Measurements from ENCODE around the gene AGAP3. TPM values are rescaled to one million over a fixed set of nuclear protein-coding genes. Genes with fewer than 3 reads are reported as not detected.
A peak's percentile ranks its signal among the peaks of the same experiment; 100 is the strongest.

The AGAP3 gene
- total RNA-seq, 1 donor from 2014 or later: 110 TPM

- peak; percentile 100 for DNase-seq (ENCODE audit: low read depth)
Measured at GRCh38 chr7:151057989-151058780, 28.1 kb upstream of the AGAP3 start.

GRCh38 chr7:151058781-151059366, 27.4 kb upstream of the AGAP3 start:
- DNase-seq (ENCODE audit: low read depth): peak; percentile 97

- peak; percentile 92 for DNase-seq (ENCODE audit: low read depth)
Measured at GRCh38 chr7:151059367-151060112, 26.7 kb upstream of the AGAP3 start, which contains the start of gene SLC4A2. Gene SLC4A2, plus strand, starts transcription at chr7:151059589. Its CDS starts 2,399 bp downstream, at chr7:151061988.

GRCh38 chr7:151060113-151060415, 26.2 kb upstream of the AGAP3 start:
- DNase-seq (ENCODE audit: low read depth): no peak

- DNase-seq (ENCODE audit: low read depth): peak; percentile 95
Measured at GRCh38 chr7:151060416-151061212, 25.7 kb upstream of the AGAP3 start.

- no peak for DNase-seq (ENCODE audit: low read depth)
Measured at GRCh38 chr7:151061213-151062110, 24.8 kb upstream of the AGAP3 start.

GRCh38 chr7:151062111-151062398, 24.2 kb upstream of the AGAP3 start:
- DNase-seq (ENCODE audit: low read depth): no peak

GRCh38 chr7:151062399-151063211, 23.7 kb upstream of the AGAP3 start:
- DNase-seq (ENCODE audit: low read depth): peak; percentile 89

- DNase-seq (ENCODE audit: low read depth): peak; percentile 96
Measured at GRCh38 chr7:151063212-151063561, 23.1 kb upstream of the AGAP3 start.

GRCh38 chr7:151064454-151064853, 21.8 kb upstream of the AGAP3 start:
- DNase-seq (ENCODE audit: low read depth): no peak

GRCh38 chr7:151064993-151065392, 21.3 kb upstream of the AGAP3 start:
- DNase-seq (ENCODE audit: low read depth): no peak

GRCh38 chr7:151065516-151065915, 20.8 kb upstream of the AGAP3 start:
- DNase-seq (ENCODE audit: low read depth): no peak

GRCh38 chr7:151066273-151066974, 19.9 kb upstream of the AGAP3 start:
- DNase-seq (ENCODE audit: low read depth): no peak

GRCh38 chr7:151068069-151068773, 18.1 kb upstream of the AGAP3 start:
- DNase-seq (ENCODE audit: low read depth): peak; percentile 99

GRCh38 chr7:151069841-151070573, 16.3 kb upstream of the AGAP3 start:
- no peak for DNase-seq (ENCODE audit: low read depth)

GRCh38 chr7:151070574-151070960, 15.7 kb upstream of the AGAP3 start:
- no peak for DNase-seq (ENCODE audit: low read depth)

GRCh38 chr7:151071032-151071866, 15.0 kb upstream of the AGAP3 start:
- no peak for DNase-seq (ENCODE audit: low read depth)
